CD14-positive monocyte (primary cell): Measurements from ENCODE around the gene ZBED1. TPM values are rescaled to one million over a fixed set of nuclear protein-coding genes. Genes with fewer than 3 reads are reported as not detected.
A peak's percentile ranks its signal among the peaks of the same experiment; 100 is the strongest.

Experiments used
- DNase-seq, 3 donors: peaks; one replicate each; pipeline ENCODE4 v3.0.0-alpha.2; 2011 to 2022
- H2AFZ ChIP-seq: 2 replicates; pipeline ENCODE4 v1.6.0; 2012; ENCODE audit warnings: mild to moderate bottlenecking, low read depth, low read length, inconsistent platforms; ENCODE audit not compliant: insufficient read depth, poor library complexity, severe bottlenecking
- H3K27ac ChIP-seq, 2 donors: 1 replicate in 1 of 2; 2 replicates in 1 of 2; pipeline ENCODE4 v1.5.1; 2012 to 2013; ENCODE audit warnings: low read length in 2 of 2, control low read depth in 1 of 2, inconsistent platforms in 1 of 2, low read depth in 1 of 2, mild to moderate bottlenecking in 1 of 2
- H3K27me3 ChIP-seq, 2 donors: one replicate each; pipeline versions ENCODE4 v1.6.0 to v1.6.1; 2011 to 2013; ENCODE audit warnings: low read length in 2 of 2; ENCODE audit not compliant: control insufficient read depth in 2 of 2, insufficient read depth in 2 of 2
- H3K36me3 ChIP-seq, 2 donors: replicated peaks in 1 of 2; 1 replicate in 1 of 2; 2 replicates in 1 of 2; pipeline versions ENCODE4 v1.5.1 to v1.6.1; 2012 to 2013; ENCODE audit warnings: low read length in 2 of 2, control low read depth in 1 of 2, inconsistent platforms in 1 of 2, mild to moderate bottlenecking in 1 of 2; ENCODE audit not compliant: insufficient read depth in 2 of 2, control insufficient read depth in 1 of 2
- H3K4me1 ChIP-seq, 2 donors: 1 replicate in 1 of 2; 2 replicates in 1 of 2; pipeline versions ENCODE4 v1.5.1 to v1.6.1; 2012 to 2013; ENCODE audit warnings: low read length in 2 of 2, control low read depth in 1 of 2, inconsistent platforms in 1 of 2, mild to moderate bottlenecking in 1 of 2, moderate library complexity in 1 of 2; ENCODE audit not compliant: insufficient read depth in 2 of 2, control insufficient read depth in 1 of 2
- H3K4me2 ChIP-seq: replicated peaks from 2 replicates; pipeline ENCODE3; 2012; ENCODE audit warnings: low read length, moderate library complexity, mild to moderate bottlenecking; ENCODE audit not compliant: poor library complexity, severe bottlenecking; ENCODE audit errors: extremely low read depth
- H3K4me3 ChIP-seq, 3 experiments: fragments of 200-600 bp in 1 of 3; sonication (generic) in 1 of 3; replicated peaks in 1 of 3; 1 replicate in 2 of 3; 2 replicates in 1 of 3; pipeline ENCODE4 v1.5.1; 2011 to 2013; ENCODE audit warnings: low read length in 3 of 3, mild to moderate bottlenecking in 3 of 3, control low read depth in 2 of 3, low read depth in 2 of 3, inconsistent platforms in 1 of 3, moderate library complexity in 1 of 3
- H3K79me2 ChIP-seq: 2 replicates; pipeline ENCODE4 v1.6.0; 2012; ENCODE audit warnings: mild to moderate bottlenecking, control low read depth, inconsistent platforms, low read length, moderate library complexity; ENCODE audit not compliant: insufficient read depth
- H3K9ac ChIP-seq: 2 replicates; pipeline ENCODE4 v1.6.0; 2017; ENCODE audit warnings: low read length, mild to moderate bottlenecking; ENCODE audit not compliant: insufficient read depth, poor library complexity, severe bottlenecking
- H3K9me3 ChIP-seq, 2 donors: replicated peaks in 1 of 2; 1 replicate in 1 of 2; 2 replicates in 1 of 2; pipeline versions ENCODE4 v1.5.1 to v1.6.1; 2012 to 2013; ENCODE audit warnings: low read length in 2 of 2, control low read depth in 1 of 2; ENCODE audit not compliant: control insufficient read depth in 1 of 2, insufficient read depth in 1 of 2
- H4K20me1 ChIP-seq: 2 replicates; pipeline ENCODE4 v1.6.0; 2012; ENCODE audit warnings: mild to moderate bottlenecking, low read length, control low read depth, moderate library complexity; ENCODE audit not compliant: insufficient read depth
- H3K27ac Mint-ChIP-seq, 7 donors: one replicate each; pipeline ENCODE4 v1.8.0; 2020; ENCODE audit warnings: mild to moderate bottlenecking in 7 of 7, mixed read lengths in 7 of 7, moderate library complexity in 6 of 7, inconsistent platforms in 2 of 7
- H3K27me3 Mint-ChIP-seq, 3 donors: one replicate each; pipeline ENCODE4 v1.8.0; 2021 to 2022; ENCODE audit warnings: low read depth in 3 of 3, mild to moderate bottlenecking in 3 of 3, mixed read lengths in 3 of 3, moderate library complexity in 3 of 3, inconsistent platforms in 1 of 3
- H3K36me3 Mint-ChIP-seq, 2 donors: one replicate each; pipeline ENCODE4 v1.8.0; 2020; ENCODE audit warnings: mixed read lengths in 2 of 2, inconsistent platforms in 1 of 2, mild to moderate bottlenecking in 1 of 2
- H3K4me1 Mint-ChIP-seq: one replicate; pipeline ENCODE4 v1.8.0; 2020; ENCODE audit warnings: mild to moderate bottlenecking, mixed read lengths
- H3K4me3 Mint-ChIP-seq, 2 donors: one replicate each; pipeline ENCODE4 v1.8.0; 2020; ENCODE audit warnings: mild to moderate bottlenecking in 2 of 2, mixed read lengths in 2 of 2, moderate library complexity in 1 of 2
- H3K9me3 Mint-ChIP-seq, 7 donors: one replicate each; pipeline ENCODE4 v1.8.0; 2020 to 2022; ENCODE audit warnings: mixed read lengths in 7 of 7, mild to moderate bottlenecking in 6 of 7, moderate library complexity in 6 of 7, inconsistent platforms in 2 of 7
- CTCF ChIP-seq: fragments of 200-600 bp; IDR thresholded peaks from one replicate; pipeline ENCODE4 v1.8.0; 2022; ENCODE audit warnings: antibody characterized with exemption, mild to moderate bottlenecking
- WGBS: methylation state at CpG from one replicate; pipeline ENCODE4 v1.1.5; 2013; ENCODE audit warnings: missing lambda C conversion rate; ENCODE audit not compliant: insufficient coverage; 5-methylcytosine and 5-hydroxymethylcytosine counted together
- intact Hi-C, 2 donors: fragments of 100-400 bp; cut with micrococcal nuclease; formaldehyde crosslinking; loops; one replicate each; pipeline versions ENCODE4 v1.15.0 to v1.15.1; 2023
- polyA plus RNA-seq, 3 donors: library from polyadenylated mRNA; depleted of rRNA in 1 of 3; unstranded in 2 of 3; stranded (reverse) in 1 of 3; fragments of 300-500 nt in 2 of 3; fragments of >200 nt in 1 of 3; fragmentation: Illumina TruSeq in 2 of 3; gene quantifications; 1 replicate in 2 of 3; 2 replicates in 1 of 3; pipeline ENCODE4 v1.2.3, GENCODE V29; 2012 to 2021

ZBED1 gene
- polyA plus RNA-seq, 3 donors: 13.9 to 32.1 (median 23.1) TPM

GRCh38 chrX:2502668-2503519 lies 2.1 kb upstream of the ZBED1 start:
- no peak overlapping the region for H3K9ac ChIP-seq
- H3K36me3 Mint-ChIP-seq: peaks cover 1 to 2% of the 10 kb centered on the region in 2 donors
- 93% methylated on average over 8 of the region's 19 CpGs for WGBS
- H3K27me3 Mint-ChIP-seq: peaks cover 0 to 6% (median 1%) of the 10 kb centered on the region in 3 donors
- intact Hi-C loops: no loop called here
- no peak overlapping the region for H3K4me3 Mint-ChIP-seq
- H3K79me2 ChIP-seq: peaks cover 25% of the 10 kb centered on the region
- no peak overlapping the region for H3K4me2 ChIP-seq
- no peaks in the 10 kb centered on the region for H3K27me3 ChIP-seq
- H2AFZ ChIP-seq: no peak overlapping the region
- peaks cover 0 to 5% (median 0%) of the 10 kb centered on the region in 7 donors for H3K9me3 Mint-ChIP-seq
- peaks cover 5% of the 10 kb centered on the region for H4K20me1 ChIP-seq
- peaks cover 20% of the 10 kb centered on the region for H3K4me1 Mint-ChIP-seq
- peaks cover 20 to 24% of the 10 kb centered on the region in 2 donors for H3K4me1 ChIP-seq
- TF ChIP-seq CTCF: no peak
- H3K36me3 ChIP-seq: no peaks in the 10 kb centered on the region
- no peaks in the 10 kb centered on the region for H3K9me3 ChIP-seq
- peak overlapping the region in 3 of 7 donors; percentile 42 to 71 (median 45) for H3K27ac Mint-ChIP-seq
- no peak overlapping the region for H3K27ac ChIP-seq
- DNase-seq: peak; percentile 17 to 28 (median 23)
- no peak overlapping the region for H3K4me3 ChIP-seq

GRCh38 chrX:2502120-2502667 lies 1.4 kb upstream of the ZBED1 start:
- no peak overlapping the region for H3K27ac ChIP-seq

More at GRCh38 chrX:2502120-2502667, 1.4 kb upstream of the ZBED1 start:
- DNase-seq: no peak
- Histone ChIP-seq H3K4me1 (peaks cover 27 to 31% of the 10 kb centered on the region in 2 donors), H3K36me3 (no peaks in the 10 kb centered on the region), H4K20me1 (peaks cover 5% of the 10 kb centered on the region), H3K4me2 (no peak overlapping the region), H3K9ac (no peak overlapping the region), H3K79me2 (peaks cover 32% of the 10 kb centered on the region), H3K4me3 (no peak overlapping the region), H3K9me3 (no peaks in the 10 kb centered on the region), H2AFZ (no peak overlapping the region), H3K27me3 (no peaks in the 10 kb centered on the region)
- peak overlapping the region in 4 of 7 donors; percentile 26 to 79 (median 71) for H3K27ac Mint-ChIP-seq
- peaks cover 2 to 5% of the 10 kb centered on the region in 2 donors for H3K36me3 Mint-ChIP-seq
- WGBS: 72% methylated on average over 5 of the region's 5 CpGs
- intact Hi-C loops: no loop called here
- peaks cover 0 to 6% (median 1%) of the 10 kb centered on the region in 3 donors for H3K27me3 Mint-ChIP-seq
- H3K4me3 Mint-ChIP-seq: peak overlapping the region in 1 of 2 donors; percentile 50
- no peak for TF ChIP-seq CTCF
- H3K9me3 Mint-ChIP-seq: peaks cover 0 to 5% (median 0%) of the 10 kb centered on the region in 7 donors
- H3K4me1 Mint-ChIP-seq: peaks cover 27% of the 10 kb centered on the region
